Endothelial cell of umbilical vein (primary cell): ENCODE results near the gene LPP. TPM values are rescaled to one million over a fixed set of nuclear protein-coding genes. Genes with fewer than 3 reads are reported as not detected.

Experiments
- BruUV-seq: library from RNA; stranded (reverse); fragments of 400-500 nt; replicated peaks from 2 replicates; lab custom pipeline; 2021; lab: Mats Ljungman, UMichigan
- CTCF ChIA-PET: fragments of 300-600, 350-600 bp; sonication (Branson Sonifier 250); formaldehyde crosslinking; loops from one replicate; lab custom pipeline; 2021; ENCODE audit warnings: antibody characterized with exemption, inconsistent platforms; lab: Charles Lee
- POLR2A ChIA-PET: fragments of 300-600, 350-600 bp; sonication (Branson Sonifier 250); formaldehyde crosslinking; loops from one replicate; lab custom pipeline; 2021; ENCODE audit warnings: antibody characterized with exemption, inconsistent platforms; lab: Charles Lee
- DNase-seq: peaks from one replicate; pipeline ENCODE4 v3.0.0-alpha.2; 2011; ENCODE audit warnings: low read depth, low spot score
- FAIRE-seq: peaks from 2 replicates; lab custom pipeline; 2011; peaks lifted over from hg19 to GRCh38; lab: Jason Lieb, UNC
- H2AFZ ChIP-seq: 2 replicates; pipeline ENCODE4 v1.6.0; 2012; ENCODE audit warnings: low read depth, low read length, control low read depth, inconsistent platforms
- H3K27ac ChIP-seq: 2 replicates; pipeline ENCODE4 v1.5.1; 2011; ENCODE audit warnings: low read depth, mild to moderate bottlenecking, control low read depth, low read length, moderate library complexity; ENCODE audit not compliant: insufficient read depth
- H3K27me3 ChIP-seq, 2 experiments: 2 replicates each; pipeline versions ENCODE4 v1.6.0 to v1.6.1; 2011; ENCODE audit warnings: low read length in 2 of 2, mixed read lengths in 1 of 2; ENCODE audit not compliant: control insufficient read depth in 2 of 2, insufficient read depth in 2 of 2
- H3K36me3 ChIP-seq, 2 experiments: 2 replicates in 1 of 2; 3 replicates in 1 of 2; pipeline ENCODE4 v1.5.1; 2011; ENCODE audit warnings: low read length in 2 of 2, mild to moderate bottlenecking in 1 of 2, moderate library complexity in 1 of 2; ENCODE audit not compliant: control insufficient read depth in 2 of 2, insufficient read depth in 2 of 2; ENCODE audit errors: extremely low read depth in 1 of 2
- H3K4me1 ChIP-seq: 3 replicates; pipeline ENCODE4 v1.5.1; 2011; ENCODE audit warnings: mild to moderate bottlenecking, low read length; ENCODE audit not compliant: control insufficient read depth, insufficient read depth; ENCODE audit errors: extremely low read depth
- H3K4me2 ChIP-seq: 2 replicates; pipeline ENCODE4 v1.6.1; 2011; ENCODE audit warnings: low read length, control low read depth, mixed read lengths; ENCODE audit not compliant: insufficient read depth
- H3K4me3 ChIP-seq, 3 experiments: fragments of 200-600 bp in 1 of 3; sonication (generic), shearing (Covaris generic) in 1 of 3; replicated peaks in 1 of 3; 2 replicates each; pipeline ENCODE4 v1.5.1; 2011 to 2016; ENCODE audit warnings: control low read depth in 3 of 3, low read length in 3 of 3, mild to moderate bottlenecking in 2 of 3, inconsistent platforms in 1 of 3, low read depth in 1 of 3, moderate library complexity in 1 of 3; ENCODE audit not compliant: insufficient read depth in 1 of 3
- H3K79me2 ChIP-seq: 2 replicates; pipeline ENCODE4 v1.6.0; 2012; ENCODE audit warnings: low read length, inconsistent platforms; ENCODE audit not compliant: control insufficient read depth, insufficient read depth
- H3K9ac ChIP-seq: replicated peaks from 2 replicates; pipeline ENCODE3; 2011; ENCODE audit warnings: low read length, control low read depth; ENCODE audit not compliant: insufficient read depth; ENCODE audit errors: extremely low read depth
- H3K9me1 ChIP-seq: replicated peaks from 3 replicates; pipeline ENCODE4 v1.6.0; 2011; ENCODE audit warnings: mild to moderate bottlenecking, low read length; ENCODE audit not compliant: control insufficient read depth, insufficient read depth; ENCODE audit errors: extremely low read depth
- H3K9me3 ChIP-seq: replicated peaks from 2 replicates; pipeline ENCODE4 v1.5.1; 2012; ENCODE audit warnings: low read length, inconsistent platforms; ENCODE audit not compliant: control insufficient read depth, insufficient read depth
- H4K20me1 ChIP-seq: replicated peaks from 2 replicates; pipeline ENCODE3; 2011; ENCODE audit warnings: mild to moderate bottlenecking, low read length; ENCODE audit not compliant: control insufficient read depth, insufficient read depth; ENCODE audit errors: extremely low read depth
- EZH2 ChIP-seq: IDR thresholded peaks from 2 replicates; pipeline ENCODE4 v1.6.1; 2012; ENCODE audit warnings: borderline replicate concordance, low read depth, mild to moderate bottlenecking, moderate library complexity, low read length, inconsistent platforms; ENCODE audit not compliant: severe bottlenecking
- FOS ChIP-seq: IDR thresholded peaks from 2 replicates; pipeline ENCODE4 v1.6.1; 2011; ENCODE audit warnings: mild to moderate bottlenecking, low read length, moderate library complexity, borderline replicate concordance; ENCODE audit not compliant: insufficient read depth
- GATA2 ChIP-seq: IDR thresholded peaks from 2 replicates; pipeline ENCODE4 v1.7.0; 2011; ENCODE audit warnings: low read depth, mild to moderate bottlenecking, moderate library complexity, mixed read lengths, low read length; ENCODE audit not compliant: insufficient read length, insufficient read depth
- JUN ChIP-seq: IDR thresholded peaks from 2 replicates; pipeline ENCODE4 v1.6.1; 2011; ENCODE audit warnings: borderline replicate concordance, low read depth; ENCODE audit not compliant: insufficient read length, insufficient read depth
- MYC ChIP-seq: IDR thresholded peaks from one replicate; pipeline ENCODE4 v1.6.1; 2011; ENCODE audit warnings: mild to moderate bottlenecking, low read depth, low read length
- POLR2A ChIP-seq: IDR thresholded peaks from 2 replicates; pipeline ENCODE4 v1.6.1; 2012; ENCODE audit warnings: low read depth, mild to moderate bottlenecking, control low read depth, low read length
- POLR2AphosphoS5 ChIP-seq: IDR thresholded peaks from 2 replicates; pipeline ENCODE4 v1.6.1; 2012; ENCODE audit warnings: low read depth, mild to moderate bottlenecking, control low read depth, low read length, moderate library complexity; ENCODE audit not compliant: insufficient read depth
- dilution Hi-C: fragments of 300-500 bp; cut with MboI; formaldehyde crosslinking; loops from one replicate; pipeline ENCODE4 v1.15.0; 2019; ENCODE audit warnings: low sequenced_read_pairs; ENCODE audit not compliant: extremely low pct_ligation_motif_present
- intact Hi-C: fragments of 100-400 bp; cut with micrococcal nuclease; formaldehyde crosslinking; loops from one replicate; pipeline ENCODE4 v1.10.0; 2022
- polyA plus RNA-seq, 4 experiments: library from polyadenylated mRNA; depleted of rRNA in 3 of 4; stranded (reverse) in 3 of 4; unstranded in 1 of 4; fragments of >200 nt; gene quantifications; 2 replicates each; pipeline versions ENCODE4 v1.2.1 to v1.2.3, GENCODE V29; 2011 to 2012; ENCODE audit warnings: missing spikeins in 1 of 4
- total RNA-seq: library from RNA; stranded (reverse); gene quantifications from 2 replicates; pipeline ENCODE4 v1.2.3, GENCODE V29; 2021
- TF ChIP-seq, protein P1 (sequence below), 2 donors: IDR thresholded peaks; 1 replicate in 1 of 2; 2 replicates in 1 of 2; pipeline ENCODE4 v1.5.1; 2011; ENCODE audit warnings: low read length in 2 of 2, mild to moderate bottlenecking in 2 of 2, moderate library complexity in 2 of 2, control low read depth in 1 of 2, inconsistent platforms in 1 of 2, low read depth in 1 of 2; ENCODE audit not compliant: insufficient read depth in 1 of 2; ENCODE audit errors: extremely low read depth in 1 of 2
- TF ChIP-seq, protein P2 (sequence below): IDR thresholded peaks from 2 replicates; pipeline ENCODE4 v1.6.1; 2011; ENCODE audit not compliant: insufficient read depth, insufficient read length

Gene LPP
- total and polyA plus RNA-seq, 2 donors (not counting 3 experiments of a cell fraction or from before 2014, with no cell fraction given): 16.9 to 153 TPM

DNA sequence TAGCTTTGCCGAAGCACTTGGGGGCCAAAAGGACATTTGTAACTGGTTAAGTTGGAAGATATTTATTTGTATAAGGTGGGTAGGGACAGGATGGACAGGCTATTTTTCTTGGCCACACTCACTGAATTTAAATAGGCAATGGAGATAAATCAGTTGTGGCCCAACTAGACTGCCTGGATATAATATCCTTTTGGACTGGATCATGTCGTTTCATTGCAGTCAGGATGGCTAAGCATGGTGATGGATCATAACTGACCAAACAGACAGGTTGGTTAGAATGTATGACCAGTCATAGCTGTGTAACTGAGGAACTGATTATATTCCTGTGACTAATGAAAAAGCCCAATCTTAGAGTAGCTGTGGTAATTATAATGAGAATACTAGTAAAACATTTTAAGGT is 284.0 kb downstream of the LPP start:
- no peak for TF ChIP-seq GATA2
- TF ChIP-seq MYC: no peak
- no peak for TF ChIP-seq POLR2A
- no peak for TF ChIP-seq EZH2
- TF ChIP-seq FOS: no peak
- no peak for TF ChIP-seq POLR2AphosphoS5
- TF ChIP-seq, protein P1, sequence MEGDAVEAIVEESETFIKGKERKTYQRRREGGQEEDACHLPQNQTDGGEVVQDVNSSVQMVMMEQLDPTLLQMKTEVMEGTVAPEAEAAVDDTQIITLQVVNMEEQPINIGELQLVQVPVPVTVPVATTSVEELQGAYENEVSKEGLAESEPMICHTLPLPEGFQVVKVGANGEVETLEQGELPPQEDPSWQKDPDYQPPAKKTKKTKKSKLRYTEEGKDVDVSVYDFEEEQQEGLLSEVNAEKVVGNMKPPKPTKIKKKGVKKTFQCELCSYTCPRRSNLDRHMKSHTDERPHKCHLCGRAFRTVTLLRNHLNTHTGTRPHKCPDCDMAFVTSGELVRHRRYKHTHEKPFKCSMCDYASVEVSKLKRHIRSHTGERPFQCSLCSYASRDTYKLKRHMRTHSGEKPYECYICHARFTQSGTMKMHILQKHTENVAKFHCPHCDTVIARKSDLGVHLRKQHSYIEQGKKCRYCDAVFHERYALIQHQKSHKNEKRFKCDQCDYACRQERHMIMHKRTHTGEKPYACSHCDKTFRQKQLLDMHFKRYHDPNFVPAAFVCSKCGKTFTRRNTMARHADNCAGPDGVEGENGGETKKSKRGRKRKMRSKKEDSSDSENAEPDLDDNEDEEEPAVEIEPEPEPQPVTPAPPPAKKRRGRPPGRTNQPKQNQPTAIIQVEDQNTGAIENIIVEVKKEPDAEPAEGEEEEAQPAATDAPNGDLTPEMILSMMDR (IDR thresholded peaks at IDR 0.05; ENCODE audit: extremely low read depth in 1 of 2, insufficient read depth in 1 of 2, low read depth in 1 of 2, low read length in 2 of 2): no peak
- TF ChIP-seq, protein P2, sequence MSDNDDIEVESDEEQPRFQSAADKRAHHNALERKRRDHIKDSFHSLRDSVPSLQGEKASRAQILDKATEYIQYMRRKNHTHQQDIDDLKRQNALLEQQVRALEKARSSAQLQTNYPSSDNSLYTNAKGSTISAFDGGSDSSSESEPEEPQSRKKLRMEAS: no peak
- TF ChIP-seq JUN: no peak
- Histone ChIP-seq H3K9me1 (no peaks in the 10 kb centered on the region), H3K9me3 (no peaks in the 10 kb centered on the region), H3K36me3 (no peaks in the 10 kb centered on the region), H3K4me2 (no peak overlapping the region), H3K4me1 (peaks cover 43% of the 10 kb centered on the region), H2AFZ (no peak overlapping the region), H3K79me2 (peaks cover 2% of the 10 kb centered on the region), H3K4me3 (no peak overlapping the region), H3K9ac (no peak overlapping the region), H3K27me3 (no peaks in the 10 kb centered on the region), H3K27ac (peak overlapping the region; percentile 16), H4K20me1 (no peaks in the 10 kb centered on the region)
- intact Hi-C loops (loop anchor here (2.0 to 5.0 kb wide), 5 partner anchors 91 to 695 kb away; partner anchors contain the start of gene LPP), dilution Hi-C loops (no loop called here)
- BruUV-seq: no TSS peak
- DNase-seq (no peak), FAIRE-seq (no peak)
- ChIA-PET CTCF (interaction anchor here (0.8 to 1.2 kb wide), 2 partner anchors 30 to 147 kb away, joined by 3 read pairs; no protein-coding TSS in a partner anchor), POLR2A (no interaction called here)
